ENCODE results near the gene PLEKHG7. TPM values are rescaled to one million over a fixed set of nuclear protein-coding genes. Genes with fewer than 3 reads are reported as not detected.

The PLEKHG7 gene
- total and polyA plus RNA-seq, 9 of the 15 experiments (the other 6 are each of a cell fraction or from before 2014, with no cell fraction given), result 0.03 TPM; not detected in 8

- WGBS (ENCODE audit: insufficient coverage, low coverage, missing lambda C conversion rate), result 1% methylated on average over 5 of the region's 5 CpGs
- H3K9ac ChIP-seq (ENCODE audit: insufficient read depth in 1 of 2, low read depth in 2 of 2, low read length in 2 of 2), result no peak overlapping the region
- no peaks in the 10 kb centered on the region for H3K4me1 ChIP-seq (replicated peaks in 1 of 2; ENCODE audit: control insufficient read depth in 2 of 2, insufficient read depth in 2 of 2, low read length in 2 of 2)
- no peak overlapping the region for H3K4me2 ChIP-seq (ENCODE audit: insufficient read depth, low read length)
- no peaks in the 10 kb centered on the region for H3K36me3 ChIP-seq (ENCODE audit: control insufficient read depth, insufficient read depth, low read length)
- no peaks in the 10 kb centered on the region for H4K20me1 ChIP-seq (replicated peaks; ENCODE audit: control insufficient read depth, insufficient read depth, low read length)
- no peak overlapping the region for H3K27ac ChIP-seq (ENCODE audit: extremely low read depth, low read depth, low read length)
- H3K4me3 ChIP-seq, result no peak overlapping the region
- no peak overlapping the region for H2AFZ ChIP-seq (ENCODE audit: low read depth, low read length)
- TF ChIP-seq HNRNPH1 (optimal IDR thresholded peaks at IDR 0.05; ENCODE audit: low read depth, low read length) (no peak), SNIP1 (IDR thresholded peaks at IDR 0.05; ENCODE audit: low read depth) (no peak), SRSF1 (IDR thresholded peaks at IDR 0.05; ENCODE audit: low read depth, low read length) (no peak), TGIF2 (CRISPR knock-in tag; IDR thresholded peaks at IDR 0.05) (no peak), ZNF408 (CRISPR knock-in tag; IDR thresholded peaks at IDR 0.05; ENCODE audit: low read depth) (no peak), ZNF282 (CRISPR knock-in tag; IDR thresholded peaks at IDR 0.05) (no peak), TFAM (CRISPR knock-in tag; conservative IDR thresholded peaks at IDR 0.05) (no peak), ZNF133 (CRISPR knock-in tag; IDR thresholded peaks at IDR 0.05) (no peak), KLF6 (CRISPR knock-in tag; IDR thresholded peaks at IDR 0.05; ENCODE audit: borderline replicate concordance) (no peak), PHB2 (IDR thresholded peaks at IDR 0.05; ENCODE audit: low read depth) (no peak), MED1 (CRISPR knock-in tag; IDR thresholded peaks at IDR 0.05; ENCODE audit: borderline replicate concordance) (no peak), NFATC3 (IDR thresholded peaks at IDR 0.05) (no peak)
- H3K27me3 ChIP-seq (ENCODE audit: control insufficient read depth in 2 of 2, insufficient read depth in 2 of 2, low read length in 2 of 2), result peaks cover 22 to 27% of the 10 kb centered on the region in 2 experiments; a peak in 4 of 5 replicates
- FAIRE-seq (no peak), DNase-seq (ENCODE audit: extremely low read depth in 1 of 4, low spot score in 3 of 4) (no peak), ATAC-seq (no peak)
- H3K9me3 ChIP-seq (replicated peaks; ENCODE audit: control insufficient read depth, insufficient read depth, low read depth, low read length), result no peaks in the 10 kb centered on the region
- intact Hi-C loops (cut with micrococcal nuclease), result no loop called here
- ChIA-PET POLR2A (no interaction called here), CTCF (ENCODE audit: low intra/inter-chr PET ratio) (no interaction called here)
- no peaks in the 10 kb centered on the region for H3K79me2 ChIP-seq (ENCODE audit: control insufficient read depth, insufficient read depth, low read length)
- no peaks in the 10 kb centered on the region for H3K9me1 ChIP-seq (ENCODE audit: control insufficient read depth, insufficient read depth, low read length)
- in situ Hi-C loops (cut with MboI), result no loop called here
- no TSS peak for BruUV-seq (replicated peaks)
Measured at GRCh38 chr12:92732216-92732615, 29.4 kb downstream of the PLEKHG7 start.
